Measurements from ENCODE around the gene CSNK2A3. TPM values are rescaled to one million over a fixed set of nuclear protein-coding genes. Genes with fewer than 3 reads are reported as not detected.
"Not testable (repeated sequence)": the region's sequence is repeated elsewhere in the genome, so short reads cannot be mapped to it uniquely, and the experiment has no call there.

CSNK2A3 gene
- total RNA-seq (2014; rRNA removed; shearing (Covaris generic)) = 1.3 and 2.4 TPM in 2 replicates

GRCh38 chr11:11352878-11353277 lies at the start of gene CSNK2A3:
TSS of gene CSNK2A3 (minus strand) at chr11:11353250. CDS start at chr11:11353119, 131 bp downstream.
- not testable (repeated sequence) for DNase-seq (ENCODE audit: low read depth)

DNA sequence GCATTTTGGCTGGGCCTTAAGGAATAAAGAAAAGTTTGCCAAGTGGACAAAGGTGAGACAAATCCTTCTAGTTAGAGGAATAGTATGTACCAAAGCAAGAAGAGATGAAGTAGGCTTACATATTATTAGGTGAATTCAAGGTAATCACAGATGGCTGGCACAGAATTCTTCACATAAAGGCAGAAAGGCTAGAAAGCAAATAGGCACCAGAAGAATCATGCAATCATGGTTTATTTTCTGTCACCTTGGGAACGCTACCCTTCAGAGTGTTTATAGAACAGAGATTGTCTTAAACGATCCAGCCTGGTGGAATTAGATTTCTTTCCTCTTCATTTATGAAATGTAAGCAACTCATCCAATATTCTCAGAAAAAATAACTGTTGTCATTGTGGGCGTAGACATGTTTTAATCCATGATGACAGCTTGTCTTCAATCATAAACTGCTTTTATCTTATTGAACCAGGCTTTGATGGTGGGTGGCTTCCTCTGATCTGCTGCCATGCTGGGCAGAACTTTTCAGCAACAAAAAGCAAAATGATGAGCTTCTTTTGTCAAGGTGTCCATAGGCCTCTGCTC lies 49.0 kb upstream of the CSNK2A3 start:
- DNase-seq (ENCODE audit: low read depth) = no peak

DNA sequence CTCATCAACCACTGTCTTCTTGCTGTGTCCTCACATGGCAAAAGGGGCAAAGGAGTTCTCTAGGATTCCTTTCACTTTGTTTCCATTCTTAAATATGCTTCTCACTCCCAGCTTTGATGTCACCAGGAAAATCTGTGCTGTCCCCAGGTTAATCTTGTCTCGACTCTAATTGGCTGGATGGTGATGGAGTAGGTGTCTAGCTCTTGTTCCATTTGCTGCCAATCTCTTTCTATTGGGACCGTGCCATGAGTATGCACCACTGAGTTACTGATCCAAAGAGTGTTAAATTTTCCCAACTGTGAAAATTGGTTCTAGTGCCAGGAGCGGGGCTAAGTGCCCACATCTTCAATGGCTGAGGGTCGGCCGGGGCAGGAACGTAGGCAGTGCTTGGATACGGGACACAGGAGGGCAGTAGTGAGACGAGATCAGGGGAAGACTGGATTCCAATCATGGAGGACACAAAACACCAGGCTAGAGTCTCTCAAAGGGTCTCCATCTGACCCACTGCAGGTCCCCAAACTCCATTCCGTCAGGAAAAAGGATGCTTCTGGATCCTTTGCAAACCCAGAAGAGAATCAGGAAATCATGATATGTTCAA lies 47.7 kb upstream of the CSNK2A3 start:
- peak; percentile 29 for DNase-seq (ENCODE audit: low read depth)

DNA sequence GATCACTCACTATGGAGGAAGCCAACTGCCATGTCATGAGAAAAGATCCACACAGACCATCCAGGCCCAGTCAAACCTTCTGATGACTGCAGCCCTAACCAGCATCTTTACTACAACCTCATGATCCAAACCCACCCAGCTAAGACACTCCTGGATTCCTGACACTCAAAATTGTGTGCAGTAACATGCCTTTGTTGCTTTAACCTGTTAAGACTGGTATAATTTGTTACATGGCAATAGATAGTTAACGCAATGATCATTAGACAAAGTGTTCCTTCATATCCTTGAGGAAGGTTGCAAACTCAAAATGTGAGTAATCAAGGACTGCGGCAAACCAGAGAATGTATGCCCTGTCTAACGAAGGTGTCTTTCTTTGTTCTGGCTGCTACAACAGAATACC lies 47.1 kb upstream of the CSNK2A3 start:
- DNase-seq (ENCODE audit: low read depth) = no peak

- DNase-seq (ENCODE audit: low read depth) = no peak
Measured at GRCh38 chr11:11397781-11398180, 44.7 kb upstream of the CSNK2A3 start.

DNA sequence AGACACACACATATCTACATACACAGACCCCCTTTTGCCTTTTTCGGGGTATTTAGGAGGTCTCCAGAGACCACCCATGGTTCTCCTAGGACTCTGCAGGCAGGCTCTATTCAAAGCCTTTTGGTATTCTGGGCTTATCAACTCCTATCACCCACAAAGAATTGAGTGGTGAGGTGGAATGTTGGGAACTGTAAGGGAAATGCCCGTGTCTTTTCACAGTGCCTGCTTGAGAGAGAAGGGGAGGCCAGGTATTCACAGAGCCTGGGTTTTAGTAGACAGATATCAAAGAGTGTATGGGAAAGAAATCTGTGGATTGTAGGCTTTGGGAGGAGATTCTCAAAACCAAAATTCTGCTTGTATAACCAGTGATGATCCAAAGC lies 44.0 kb upstream of the CSNK2A3 start:
- DNase-seq (ENCODE audit: low read depth) = no peak

DNA sequence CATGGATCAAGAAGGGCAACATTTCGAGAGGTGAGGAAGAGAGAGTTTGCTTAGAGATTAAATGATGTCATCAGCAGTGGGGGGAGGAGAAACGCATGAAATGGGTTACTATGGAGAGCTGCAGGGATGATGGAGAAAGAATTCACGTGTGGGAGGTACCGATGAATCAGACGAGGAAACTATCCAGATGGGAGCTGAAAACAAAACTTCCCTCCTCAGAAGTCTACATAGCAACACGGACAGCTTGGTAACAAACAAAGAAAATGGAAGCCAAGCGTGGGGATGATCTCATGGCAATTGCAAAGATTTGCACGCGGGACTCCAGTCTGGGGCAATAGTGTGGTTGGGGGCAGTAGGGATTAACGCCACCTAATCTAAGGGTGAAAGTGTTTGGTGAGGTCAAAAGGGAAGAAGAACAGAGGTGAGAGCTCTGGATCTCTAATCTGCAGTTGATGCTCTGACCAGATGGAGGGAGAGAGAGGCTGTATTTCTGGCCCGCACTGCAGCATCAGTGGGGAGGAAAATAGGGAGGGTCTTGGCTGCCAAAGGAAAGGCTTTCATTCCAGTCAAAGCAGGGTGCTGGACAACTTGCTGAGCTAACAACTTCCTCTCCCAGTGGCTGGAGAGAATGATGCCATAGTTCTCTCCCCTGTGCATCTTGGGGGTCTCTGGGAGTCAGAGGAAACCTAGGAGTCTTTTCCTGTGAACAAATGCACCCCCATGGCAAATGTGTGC lies 43.4 kb upstream of the CSNK2A3 start:
- peak; percentile 82 for DNase-seq (ENCODE audit: low read depth)

DNA sequence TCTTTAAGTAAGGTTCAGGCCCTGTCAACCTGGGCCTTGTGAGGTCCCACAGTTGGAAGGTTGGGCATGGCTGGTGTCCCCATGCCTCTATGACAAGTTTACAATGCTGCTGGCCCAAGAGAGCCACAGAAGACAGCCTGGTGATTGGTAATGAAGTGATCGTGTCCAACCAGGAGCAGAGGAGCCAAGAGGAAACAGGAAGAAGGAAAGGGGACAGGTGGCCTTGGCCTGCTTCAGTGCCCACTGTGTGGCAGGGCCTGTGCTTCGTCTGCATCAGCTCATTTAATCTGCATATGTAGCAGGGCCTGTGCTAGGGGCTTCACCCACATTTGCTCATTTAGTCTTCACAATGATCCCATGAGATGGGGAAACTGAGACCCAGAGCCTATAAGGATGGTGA lies 42.1 kb upstream of the CSNK2A3 start:
- no peak for DNase-seq (ENCODE audit: low read depth)

GRCh38 chr11:11394241-11394640 lies 41.2 kb upstream of the CSNK2A3 start:
- DNase-seq (ENCODE audit: low read depth) = no peak

- peak; percentile 84 for DNase-seq (ENCODE audit: low read depth)
Measured at GRCh38 chr11:11391796-11392463, 38.9 kb upstream of the CSNK2A3 start.

DNA sequence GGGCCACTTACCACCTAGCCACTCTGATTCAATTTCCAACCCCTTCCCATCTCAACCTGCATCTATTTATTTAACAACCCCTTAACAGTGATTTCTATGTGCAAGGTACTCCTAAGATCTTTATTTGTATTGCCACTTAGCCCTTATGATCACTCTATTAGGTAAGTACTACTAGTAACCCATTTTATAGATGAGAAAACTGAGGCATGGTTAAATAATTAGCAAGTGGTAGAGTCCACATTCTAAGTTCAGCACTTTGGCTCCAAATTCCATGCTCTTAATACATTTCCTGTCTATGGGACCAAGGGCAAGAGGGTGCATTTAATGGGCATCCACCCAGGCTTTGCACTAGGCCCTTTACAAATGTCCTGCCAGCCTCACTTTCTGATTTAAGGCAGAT lies 38.1 kb upstream of the CSNK2A3 start:
- no peak for DNase-seq (ENCODE audit: low read depth)

DNA sequence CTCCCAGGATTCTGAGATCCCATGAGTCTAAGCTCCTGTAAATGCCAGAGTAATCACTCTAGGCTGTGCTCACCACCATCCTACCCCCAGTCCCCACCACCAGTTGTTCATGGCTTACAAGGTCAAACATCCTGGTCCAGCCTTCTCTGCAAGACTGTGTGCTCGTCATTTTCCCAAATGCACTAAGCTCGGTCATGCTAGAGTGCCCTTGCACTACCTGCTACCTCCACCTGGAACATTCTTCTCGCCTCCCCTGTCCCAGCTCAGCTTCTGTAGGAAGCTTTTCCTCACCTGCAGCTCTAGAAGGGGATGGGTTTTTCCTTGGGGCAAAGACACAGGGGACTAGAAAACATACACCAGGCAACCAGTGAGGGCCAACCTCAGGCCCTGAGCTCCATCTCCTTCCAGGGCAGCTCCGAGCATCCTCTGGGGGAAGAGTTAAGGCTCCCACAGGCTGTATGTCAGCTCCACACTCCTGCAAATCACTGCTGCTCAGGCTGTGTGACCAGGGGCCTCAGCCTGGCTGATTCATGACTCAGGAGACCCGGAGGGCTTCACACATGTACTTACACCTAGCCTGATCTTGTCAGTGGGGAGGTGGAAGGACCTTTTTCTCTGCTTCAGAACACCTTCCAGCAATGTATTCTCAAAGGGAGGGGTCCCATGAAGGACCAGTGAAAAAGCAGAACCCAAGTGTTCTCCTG lies 37.2 kb upstream of the CSNK2A3 start:
- DNase-seq (ENCODE audit: low read depth) = no peak

DNA sequence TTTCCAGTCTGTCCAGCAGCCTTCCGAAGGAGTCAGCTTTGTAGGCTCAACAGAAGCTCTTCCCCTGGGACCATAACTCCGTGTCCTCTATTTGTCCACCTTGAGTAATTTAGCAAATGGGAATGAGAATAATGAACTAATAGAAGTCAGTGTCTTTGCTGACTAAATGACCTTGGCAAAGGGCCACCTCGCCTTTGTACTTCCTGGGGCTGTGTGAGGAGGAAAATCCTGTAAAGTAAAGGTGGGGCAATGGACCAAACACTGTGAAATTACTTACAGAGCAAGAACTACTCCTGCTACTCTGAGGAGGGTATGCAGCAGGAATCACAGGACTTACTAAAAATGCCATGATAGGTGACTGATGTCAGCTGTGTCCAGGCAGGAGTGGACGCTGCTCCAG lies 36.2 kb upstream of the CSNK2A3 start:
- peak; percentile 17 for DNase-seq (ENCODE audit: low read depth)

GRCh38 chr11:11387622-11388305 lies 34.7 kb upstream of the CSNK2A3 start:
- DNase-seq (ENCODE audit: low read depth) = no peak

DNA sequence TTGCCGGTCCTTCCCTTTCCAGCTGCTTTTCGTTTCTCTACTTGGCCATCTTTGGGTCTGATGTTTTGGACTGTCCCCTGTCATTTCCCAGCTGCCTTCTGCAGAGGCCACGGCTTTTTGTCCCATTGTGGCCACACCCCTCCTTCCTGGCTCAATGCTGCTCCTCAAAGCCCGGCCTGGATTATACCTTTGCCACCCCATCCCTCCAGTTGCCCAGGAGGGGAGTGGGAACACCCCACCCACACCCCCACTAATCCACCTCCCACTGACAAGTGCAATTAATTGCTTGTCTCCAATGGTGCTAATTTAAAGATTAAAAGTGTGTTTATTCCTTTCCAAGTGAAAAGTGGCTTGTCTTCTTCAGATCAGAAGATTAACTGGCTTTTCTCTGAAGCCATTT lies 34.2 kb upstream of the CSNK2A3 start:
- DNase-seq (ENCODE audit: low read depth) = no peak

DNA sequence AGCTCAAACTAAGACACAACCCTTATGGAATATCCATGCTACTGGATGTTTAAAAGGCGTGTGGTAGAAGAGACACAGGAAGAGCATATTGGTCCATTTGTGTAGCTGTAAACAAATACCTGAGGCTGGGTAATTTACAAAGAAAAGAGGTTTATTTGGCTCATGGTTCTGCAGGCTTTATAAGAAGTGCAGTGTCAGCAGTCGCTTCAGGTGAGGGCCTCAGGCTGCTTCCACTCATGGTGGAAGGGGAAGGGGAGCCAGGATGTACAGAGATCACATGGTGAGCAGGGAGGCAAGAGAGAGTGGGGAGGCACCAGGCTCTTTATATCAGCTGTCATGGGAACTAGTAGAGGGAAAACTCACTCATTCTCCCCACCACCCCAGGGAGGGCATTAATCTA lies 31.8 kb upstream of the CSNK2A3 start:
- DNase-seq (ENCODE audit: low read depth) = no peak

DNA sequence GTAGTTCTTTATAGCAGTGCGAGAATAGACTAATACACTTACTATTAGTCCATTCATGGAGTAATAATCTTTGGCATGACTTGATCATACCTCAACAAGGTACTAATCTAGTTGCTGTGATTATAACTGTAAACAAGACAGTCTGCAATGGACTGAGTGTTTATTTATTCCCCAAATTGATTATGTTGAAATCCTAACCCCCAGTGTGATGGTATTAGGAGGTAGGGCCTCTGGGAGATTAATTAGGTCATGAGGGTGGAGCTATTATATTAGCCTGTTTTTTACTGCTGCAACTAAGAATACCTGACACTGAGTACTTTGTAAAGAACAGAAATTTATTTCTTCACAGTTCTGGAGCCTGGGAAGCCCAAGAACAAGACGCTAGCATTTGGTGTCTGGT lies 30.9 kb upstream of the CSNK2A3 start:
- DNase-seq (ENCODE audit: low read depth) = no peak

DNA sequence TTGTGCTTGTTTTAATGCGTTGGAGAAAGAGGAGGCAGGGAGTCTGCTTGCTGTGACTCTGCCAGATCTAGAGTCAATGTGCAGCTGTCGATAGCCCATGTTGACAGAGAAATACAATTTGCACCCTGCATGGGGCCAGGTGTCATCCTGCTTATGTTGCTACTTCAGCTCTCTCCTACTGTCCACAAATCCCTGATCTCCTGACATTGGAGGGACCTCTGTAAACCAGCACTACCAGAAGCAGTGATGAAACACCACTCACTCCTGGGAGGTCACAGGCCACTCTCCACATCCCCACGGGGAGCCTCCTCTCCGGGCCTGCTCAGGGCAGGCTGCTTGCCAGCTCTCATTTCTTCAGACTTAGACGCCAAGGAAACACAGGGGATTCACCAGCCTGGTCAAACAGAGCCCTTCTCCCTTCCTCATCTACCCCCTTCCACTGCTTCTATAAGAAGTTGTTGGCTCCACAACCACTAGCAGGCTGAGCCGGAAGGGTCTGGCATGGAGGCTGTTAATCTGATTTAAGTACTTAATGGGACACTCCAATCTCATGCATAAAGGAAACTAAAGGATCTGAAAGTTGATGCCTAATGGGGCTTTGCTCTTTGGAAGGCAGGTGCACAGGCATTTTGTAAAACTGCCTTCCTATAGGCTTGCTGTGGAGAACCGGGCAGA lies 29.9 kb upstream of the CSNK2A3 start:
- no peak for DNase-seq (ENCODE audit: low read depth)

- DNase-seq (ENCODE audit: low read depth) = no peak
Measured at GRCh38 chr11:11381471-11382105, 28.5 kb upstream of the CSNK2A3 start.

GRCh38 chr11:11380883-11381282 lies 27.8 kb upstream of the CSNK2A3 start:
- no peak for DNase-seq (ENCODE audit: low read depth)

Measured in Daoy (cell line).